ENCODE results near the gene DDX25. TPM values are rescaled to one million over a fixed set of nuclear protein-coding genes. Genes with fewer than 3 reads are reported as not detected.

The DDX25 gene
- total and polyA plus RNA-seq, 2 of the 8 experiments (the other 6 are each of a cell fraction or from before 2014, with no cell fraction given) = 17.6 to 17.9 TPM

- TF ChIP-seq JUN (IDR thresholded peaks at IDR 0.05; ENCODE audit: low read depth, low read length) (no peak), JUND (IDR thresholded peaks at IDR 0.05; ENCODE audit: low read length) (no peak), EGR1 (IDR thresholded peaks at IDR 0.05; ENCODE audit: borderline replicate concordance, low read depth, low read length) (no peak), HDAC2 (IDR thresholded peaks at IDR 0.05; ENCODE audit: borderline replicate concordance in 1 of 2, low read depth in 2 of 2, low read length in 2 of 2) (peak in 1 of 2 experiments; percentile 34; a peak in 2 of 4 replicates), BACH1 (IDR thresholded peaks at IDR 0.05; ENCODE audit: low read length) (peak; percentile 36; the same call in 1 of the 2 replicates), SIX5 (IDR thresholded peaks at IDR 0.05; ENCODE audit: low read depth, low read length) (peak; percentile 84), KDM4A (IDR thresholded peaks at IDR 0.05; ENCODE audit: low read depth, low read length, severe bottlenecking) (peak; percentile 33), CEBPB (IDR thresholded peaks at IDR 0.05; ENCODE audit: low read depth, low read length) (no peak), PHF8 (conservative IDR thresholded peaks at IDR 0.05; ENCODE audit: low read depth, low read length) (no peak; the same call in 1 of the 2 replicates), CTCF (IDR thresholded peaks at IDR 0.05; ENCODE audit: control extremely low read depth in 1 of 3, insufficient read depth in 1 of 3, low read depth in 1 of 3, low read length in 3 of 3) (no peak), HDAC6 (IDR thresholded peaks at IDR 0.05; ENCODE audit: low read depth, low read length) (no peak), GABPA (IDR thresholded peaks at IDR 0.05; ENCODE audit: borderline replicate concordance, insufficient read depth, low read length) (no peak), RXRA (IDR thresholded peaks at IDR 0.05; ENCODE audit: insufficient read depth, low read depth, low read length) (no peak), POLR2AphosphoS5 (IDR thresholded peaks at IDR 0.05; ENCODE audit: low read depth, low read length) (no peak; the same call in 1 of the 2 replicates), POU5F1 (IDR thresholded peaks at IDR 0.05; ENCODE audit: low read depth, low read length) (no peak), EZH2 (IDR thresholded peaks at IDR 0.05; ENCODE audit: low read depth, low read length, severe bottlenecking) (no peak), SRF (IDR thresholded peaks at IDR 0.05; ENCODE audit: low read depth, low read length) (no peak), SP4 (IDR thresholded peaks at IDR 0.05; ENCODE audit: low read length) (no peak), TAF1 (IDR thresholded peaks at IDR 0.05; ENCODE audit: low read depth, low read length) (peak; percentile 44; the same call in 1 of the 2 replicates), RAD21 (IDR thresholded peaks at IDR 0.05 in 1 of 2, conservative IDR thresholded peaks at IDR 0.05 in 1 of 2; ENCODE audit: low read depth in 2 of 2, low read length in 2 of 2) (no peak), CHD1 (IDR thresholded peaks at IDR 0.05; ENCODE audit: low read depth, low read length) (no peak), KDM1A (IDR thresholded peaks at IDR 0.05; ENCODE audit: borderline replicate concordance, low read length) (no peak)
Observed at GRCh38 chr11:125902927-125903710, 1.2 kb upstream of the DDX25 start, which contains the start of gene PUS3 (continued).
